Tibial artery (tissue), 4 donors: Measurements from ENCODE around the gene IL37.
"Not testable (repeated sequence)": the region's sequence is repeated elsewhere in the genome, so short reads cannot be mapped to it uniquely, and the experiment has no call there.

Experiments used
- DNase-seq, 2 donors: peaks; one replicate each; pipeline ENCODE4 v3.0.0-alpha.2; 2019
- H3K27ac ChIP-seq, 2 donors: fragments of 200-600 bp; sonication (generic) in 1 of 2; 1 replicate in 1 of 2; 2 replicates in 1 of 2; pipeline ENCODE4 v1.5.1; 2018 to 2019; ENCODE audit warnings: mild to moderate bottlenecking in 1 of 2
- H3K27me3 ChIP-seq, 2 donors: fragments of 200-600 bp; sonication (generic) in 1 of 2; one replicate each; pipeline versions ENCODE4 v1.5.1 to v1.6.0; 2016 to 2019
- H3K36me3 ChIP-seq, 3 donors: fragments of 200-600 bp; sonication (generic) in 2 of 3; one replicate each; pipeline ENCODE4 v1.5.1; 2016 to 2019; ENCODE audit warnings: mild to moderate bottlenecking in 2 of 3
- H3K4me1 ChIP-seq, 4 donors: fragments of 200-600 bp; sonication (generic) in 2 of 4; 1 replicate in 3 of 4; 2 replicates in 1 of 4; pipeline ENCODE4 v1.5.1; 2016 to 2019
- H3K4me3 ChIP-seq, 2 donors: fragments of 200-600 bp; sonication (generic) in 1 of 2; 1 replicate in 1 of 2; 2 replicates in 1 of 2; pipeline ENCODE4 v1.5.1; 2018 to 2019; ENCODE audit warnings: mild to moderate bottlenecking in 2 of 2
- H3K9me3 ChIP-seq, 3 donors: fragments of 200-600 bp; sonication (generic) in 1 of 3; one replicate each; pipeline ENCODE4 v1.5.1; 2016 to 2019
- intact Hi-C: fragments of 100-400 bp; cut with DNase I; formaldehyde crosslinking; loops from one replicate; pipeline ENCODE4 v1.15.0; 2023; ENCODE audit warnings: low total_unique reads
- TF ChIP-seq, protein P1 (sequence below), 2 experiments: fragments of 200-600 bp in 1 of 2; fragments of 450-650 bp in 1 of 2; IDR thresholded peaks; one replicate each; pipeline ENCODE4 v1.5.1; 2017 to 2019; ENCODE audit warnings: antibody characterized with exemption in 2 of 2, mild to moderate bottlenecking in 1 of 2, moderate library complexity in 1 of 2

The IL37 gene

GRCh38 chr2:112924821-112925220 is 13.9 kb downstream of the IL37 start:
- TF ChIP-seq, protein P1, sequence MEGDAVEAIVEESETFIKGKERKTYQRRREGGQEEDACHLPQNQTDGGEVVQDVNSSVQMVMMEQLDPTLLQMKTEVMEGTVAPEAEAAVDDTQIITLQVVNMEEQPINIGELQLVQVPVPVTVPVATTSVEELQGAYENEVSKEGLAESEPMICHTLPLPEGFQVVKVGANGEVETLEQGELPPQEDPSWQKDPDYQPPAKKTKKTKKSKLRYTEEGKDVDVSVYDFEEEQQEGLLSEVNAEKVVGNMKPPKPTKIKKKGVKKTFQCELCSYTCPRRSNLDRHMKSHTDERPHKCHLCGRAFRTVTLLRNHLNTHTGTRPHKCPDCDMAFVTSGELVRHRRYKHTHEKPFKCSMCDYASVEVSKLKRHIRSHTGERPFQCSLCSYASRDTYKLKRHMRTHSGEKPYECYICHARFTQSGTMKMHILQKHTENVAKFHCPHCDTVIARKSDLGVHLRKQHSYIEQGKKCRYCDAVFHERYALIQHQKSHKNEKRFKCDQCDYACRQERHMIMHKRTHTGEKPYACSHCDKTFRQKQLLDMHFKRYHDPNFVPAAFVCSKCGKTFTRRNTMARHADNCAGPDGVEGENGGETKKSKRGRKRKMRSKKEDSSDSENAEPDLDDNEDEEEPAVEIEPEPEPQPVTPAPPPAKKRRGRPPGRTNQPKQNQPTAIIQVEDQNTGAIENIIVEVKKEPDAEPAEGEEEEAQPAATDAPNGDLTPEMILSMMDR (IDR thresholded peaks at IDR 0.05): no peak
- Histone ChIP-seq H3K27ac (no peak overlapping the region), H3K4me1 (no peaks in the 10 kb centered on the region), H3K4me3 (no peak overlapping the region), H3K9me3 (no peaks in the 10 kb centered on the region), H3K27me3 (no peaks in the 10 kb centered on the region), H3K36me3 (no peaks in the 10 kb centered on the region)
- intact Hi-C loops: no loop called here
- DNase-seq: no peak

DNA sequence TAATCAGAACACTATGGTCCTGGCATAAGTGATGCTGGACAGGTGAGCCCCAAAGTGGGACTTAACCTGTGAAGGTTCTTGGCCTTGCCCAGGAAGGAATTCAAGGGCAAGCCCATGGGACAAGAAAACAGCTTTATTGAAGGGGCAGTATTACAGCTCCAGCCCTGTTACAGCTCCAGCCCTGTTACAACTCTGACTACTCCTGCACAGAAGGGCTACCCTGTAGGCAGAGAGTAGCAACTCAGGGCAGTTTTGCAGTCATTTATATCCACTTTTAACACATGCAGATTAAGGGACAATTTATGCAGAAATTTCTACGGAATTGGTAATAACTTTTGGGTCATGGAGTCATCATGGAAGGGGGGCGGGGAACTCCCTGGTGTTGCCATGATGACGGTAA is 15.7 kb downstream of the IL37 start:
- H3K4me3 ChIP-seq: no peak overlapping the region
- no peaks in the 10 kb centered on the region for H3K9me3 ChIP-seq
- no peaks in the 10 kb centered on the region for H3K4me1 ChIP-seq
- H3K27ac ChIP-seq: no peak overlapping the region
- no peak for DNase-seq
- TF ChIP-seq, protein P1 (IDR thresholded peaks at IDR 0.05): no peak
- no peaks in the 10 kb centered on the region for H3K36me3 ChIP-seq
- no peaks in the 10 kb centered on the region for H3K27me3 ChIP-seq
- intact Hi-C loops: no loop called here

DNA sequence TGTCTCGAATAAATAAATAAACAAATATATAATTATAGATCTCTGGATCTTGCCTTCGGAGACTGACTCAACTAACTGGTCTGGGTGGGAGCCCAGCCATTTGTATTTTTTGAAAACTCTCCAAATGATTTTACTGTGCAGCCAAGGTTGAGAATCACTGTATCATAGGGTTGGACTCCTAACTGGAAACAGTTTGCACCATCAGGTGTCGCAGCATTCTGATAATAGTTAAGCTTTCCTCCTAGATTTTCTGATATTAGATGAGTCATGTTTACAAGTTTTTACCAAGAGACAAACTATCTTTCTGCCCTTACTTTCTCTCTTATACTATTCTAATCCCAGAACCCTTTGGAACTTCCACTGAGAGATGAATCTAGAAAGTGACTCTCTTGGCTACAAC is 16.8 kb downstream of the IL37 start:
- no peak overlapping the region for H3K4me3 ChIP-seq
- no peaks in the 10 kb centered on the region for H3K9me3 ChIP-seq
- no peaks in the 10 kb centered on the region for H3K4me1 ChIP-seq
- H3K27ac ChIP-seq: no peak overlapping the region
- intact Hi-C loops: no loop called here
- H3K36me3 ChIP-seq: no peaks in the 10 kb centered on the region
- H3K27me3 ChIP-seq: no peaks in the 10 kb centered on the region
- DNase-seq: no peak
- TF ChIP-seq, protein P1 (IDR thresholded peaks at IDR 0.05): no peak

GRCh38 chr2:112933261-112933660 is 22.3 kb downstream of the IL37 start:
- DNase-seq: no peak
- Histone ChIP-seq H3K4me3 (no peak overlapping the region), H3K4me1 (no peaks in the 10 kb centered on the region), H3K27me3 (peaks cover 0 to 2% of the 10 kb centered on the region in 2 donors), H3K36me3 (no peaks in the 10 kb centered on the region), H3K27ac (no peak overlapping the region), H3K9me3 (no peaks in the 10 kb centered on the region)
- intact Hi-C loops: no loop called here
- TF ChIP-seq, protein P1 (IDR thresholded peaks at IDR 0.05): no peak

- H3K27me3 ChIP-seq, H3K4me1 ChIP-seq, H3K27ac ChIP-seq, H3K36me3 ChIP-seq, DNase-seq, intact Hi-C loops, H3K9me3 ChIP-seq, H3K4me3 ChIP-seq: not testable (repeated sequence)
These were observed 23.2 kb downstream of the IL37 start for GRCh38 chr2:112934117-112934516.

GRCh38 chr2:112936927-112937232 is 25.9 kb downstream of the IL37 start:
- intact Hi-C loops: no loop called here

More at GRCh38 chr2:112936927-112937232, 25.9 kb downstream of the IL37 start:
- TF ChIP-seq, protein P1 (IDR thresholded peaks at IDR 0.05): no peak
- no peaks in the 10 kb centered on the region for H3K36me3 ChIP-seq
- no peaks in the 10 kb centered on the region for H3K9me3 ChIP-seq
- DNase-seq: no peak
- no peaks in the 10 kb centered on the region for H3K4me1 ChIP-seq
- peaks cover 0 to 2% of the 10 kb centered on the region in 2 donors for H3K27me3 ChIP-seq
- no peak overlapping the region for H3K4me3 ChIP-seq
- H3K27ac ChIP-seq: no peak overlapping the region
